GM23338 (cell line): ENCODE measurements around the gene PDIA4. TPM values are rescaled to one million over a fixed set of nuclear protein-coding genes. Genes with fewer than 3 reads are reported as not detected.

Experiments
- ATAC-seq: fragments of 200-7000 bp; cut with Tn5 transposase; 3 replicates; pipeline ENCODE4 v1.9.1; 2020
- DNase-seq: peaks from one replicate; pipeline ENCODE4 v3.0.0-alpha.2; 2015; ENCODE audit warnings: low spot score
- H2AFZ ChIP-seq: fragments of 200-600 bp; sonication (generic); 2 replicates; pipeline ENCODE4 v1.8.0; 2016; ENCODE audit warnings: antibody characterized with exemption, mild to moderate bottlenecking, moderate library complexity
- H3F3A ChIP-seq: fragments of 200-600 bp; sonication (generic); replicated peaks from 2 replicates; pipeline ENCODE4 v1.8.0; 2017; ENCODE audit warnings: antibody characterized with exemption, mixed run types, low read depth
- H3K27ac ChIP-seq: fragments of 200-600 bp; sonication (generic); 2 replicates; pipeline ENCODE4 v1.6.1; 2016; ENCODE audit warnings: low read depth
- H3K27me3 ChIP-seq: fragments of 200-600 bp; sonication (generic); 2 replicates; pipeline ENCODE4 v1.8.0; 2016; ENCODE audit warnings: mild to moderate bottlenecking, mixed run types, moderate library complexity; ENCODE audit not compliant: insufficient read depth
- H3K36me3 ChIP-seq: fragments of 200-600 bp; sonication (generic); 2 replicates; pipeline ENCODE4 v1.8.0; 2016; ENCODE audit warnings: mild to moderate bottlenecking; ENCODE audit not compliant: insufficient read depth
- H3K4me1 ChIP-seq: fragments of 200-600 bp; sonication (generic); 2 replicates; pipeline ENCODE4 v1.8.0; 2016; ENCODE audit warnings: mild to moderate bottlenecking, moderate library complexity; ENCODE audit not compliant: insufficient read depth
- H3K4me2 ChIP-seq: fragments of 200-600 bp; sonication (generic); 2 replicates; pipeline ENCODE4 v1.7.1; 2017; ENCODE audit warnings: mixed run types
- H3K4me3 ChIP-seq: fragments of 200-600 bp; sonication (generic); 2 replicates; pipeline ENCODE4 v1.6.1; 2016; ENCODE audit warnings: mixed run types
- H3K79me2 ChIP-seq: fragments of 200-600 bp; sonication (generic); replicated peaks from 2 replicates; pipeline ENCODE4 v1.8.0; 2017; ENCODE audit warnings: mild to moderate bottlenecking; ENCODE audit not compliant: insufficient read depth
- H3K9me2 ChIP-seq: fragments of 200-600 bp; sonication (generic); 2 replicates; pipeline ENCODE4 v1.8.0; 2017; ENCODE audit not compliant: insufficient read depth
- H4K20me1 ChIP-seq: fragments of 200-600 bp; sonication (generic); replicated peaks from 2 replicates; pipeline ENCODE4 v1.8.0; 2017; ENCODE audit warnings: mild to moderate bottlenecking; ENCODE audit not compliant: insufficient read depth
- H3K27ac Mint-ChIP-seq: 2 replicates; pipeline ENCODE4 v1.8.0; 2020; ENCODE audit warnings: inconsistent platforms, mild to moderate bottlenecking, moderate library complexity, mixed read lengths
- H3K27me3 Mint-ChIP-seq: 3 replicates; pipeline ENCODE4 v1.8.0; 2022; ENCODE audit warnings: low read depth, mild to moderate bottlenecking, moderate library complexity, mixed read lengths, inconsistent platforms; ENCODE audit not compliant: insufficient read depth, poor library complexity
- H3K36me3 Mint-ChIP-seq: 3 replicates; pipeline ENCODE4 v1.8.0; 2021; ENCODE audit warnings: low read depth, mild to moderate bottlenecking, inconsistent platforms, moderate library complexity, mixed read lengths
- H3K4me1 Mint-ChIP-seq: 3 replicates; pipeline ENCODE4 v1.8.0; 2020; ENCODE audit warnings: mild to moderate bottlenecking, inconsistent platforms, mixed read lengths
- H3K4me3 Mint-ChIP-seq: 3 replicates; pipeline ENCODE4 v1.8.0; 2021; ENCODE audit warnings: moderate library complexity, mild to moderate bottlenecking, inconsistent platforms, mixed read lengths
- H3K9me3 Mint-ChIP-seq: 3 replicates; pipeline ENCODE4 v1.8.0; 2020; ENCODE audit warnings: moderate library complexity, mild to moderate bottlenecking, inconsistent platforms, mixed read lengths
- CREB1 ChIP-seq: fragments of 250-450 bp; sonication (Bioruptor Pico); IDR thresholded peaks from 2 replicates; pipeline ENCODE4 v1.5.0; 2020; ENCODE audit warnings: low read depth, mild to moderate bottlenecking, moderate library complexity
- EZH2 ChIP-seq: fragments of 200-600 bp; sonication (generic); IDR thresholded peaks from one replicate; pipeline ENCODE4 v1.8.0; 2017; ENCODE audit warnings: antibody characterized with exemption, mild to moderate bottlenecking, low read depth; ENCODE audit not compliant: unreplicated experiment
- EZH2phosphoT487 ChIP-seq: fragments of 200-600 bp; sonication (generic); IDR thresholded peaks from one replicate; pipeline ENCODE4 v1.8.1; 2018; ENCODE audit warnings: antibody characterized with exemption; ENCODE audit not compliant: unreplicated experiment
- JUNB ChIP-seq: IDR thresholded peaks from one replicate; pipeline ENCODE4 v1.6.1; 2016; ENCODE audit warnings: antibody characterized with exemption; ENCODE audit not compliant: unreplicated experiment
- NANOG ChIP-seq: IDR thresholded peaks from 2 replicates; pipeline ENCODE4 v1.6.1; 2016; ENCODE audit warnings: antibody characterized with exemption, borderline replicate concordance
- POLR2AphosphoS5 ChIP-seq: IDR thresholded peaks from 2 replicates; pipeline ENCODE4 v1.6.1; 2016; ENCODE audit warnings: antibody characterized with exemption, low read depth
- STAT1 ChIP-seq: IDR thresholded peaks from one replicate; pipeline ENCODE4 v1.6.1; 2016; ENCODE audit warnings: antibody characterized with exemption; ENCODE audit not compliant: unreplicated experiment
- ZNF114 ChIP-seq: fragments of 250-450 bp; sonication (Bioruptor Pico); IDR thresholded peaks from 2 replicates; pipeline ENCODE4 v1.5.0; 2020; ENCODE audit warnings: mild to moderate bottlenecking, moderate library complexity
- ZNF331 ChIP-seq: fragments of 250-450 bp; sonication (Bioruptor Pico); IDR thresholded peaks from 2 replicates; pipeline ENCODE4 v1.5.0; 2020; ENCODE audit warnings: low read depth, mild to moderate bottlenecking, moderate library complexity
- polyA plus RNA-seq: library from polyadenylated mRNA; unstranded; fragments of >200 nt; fragmentation: Nextera tagmentation; extraction: Ambion mirVana; gene quantifications from 2 replicates; pipeline ENCODE4 v1.2.1, GENCODE V29; 2016
- total RNA-seq: library from RNA; depleted of rRNA; stranded (reverse); fragments of >200 nt; shearing (Covaris generic); gene quantifications from 2 replicates; pipeline ENCODE4 v1.2.3, GENCODE V29; 2014
- TF ChIP-seq, protein P1 (sequence below): IDR thresholded peaks from one replicate; pipeline ENCODE4 v1.6.1; 2018; ENCODE audit warnings: antibody characterized with exemption; ENCODE audit not compliant: unreplicated experiment
- TF ChIP-seq, protein P2 (sequence below), 2 experiments: fragments of 200-600 bp in 1 of 2; sonication (generic) in 1 of 2; conservative IDR thresholded peaks; 2 replicates each; pipeline versions ENCODE4 v1.5.1 to v1.6.1; 2016 to 2017; ENCODE audit warnings: antibody characterized with exemption in 2 of 2, low read depth in 2 of 2, mild to moderate bottlenecking in 2 of 2, moderate library complexity in 1 of 2
- TF ChIP-seq, protein P3 (sequence below): fragments of 250-450 bp; sonication (Bioruptor Pico); IDR thresholded peaks from 2 replicates; pipeline ENCODE4 v1.5.0; 2020; ENCODE audit warnings: mild to moderate bottlenecking, moderate library complexity
- TF ChIP-seq, protein P4 (sequence below): IDR thresholded peaks from 2 replicates; pipeline ENCODE4 v1.6.1; 2016; ENCODE audit warnings: antibody characterized with exemption

The PDIA4 gene
- total and polyA plus RNA-seq, 2 experiments from 2014 or later = 196 to 332 TPM

DNA sequence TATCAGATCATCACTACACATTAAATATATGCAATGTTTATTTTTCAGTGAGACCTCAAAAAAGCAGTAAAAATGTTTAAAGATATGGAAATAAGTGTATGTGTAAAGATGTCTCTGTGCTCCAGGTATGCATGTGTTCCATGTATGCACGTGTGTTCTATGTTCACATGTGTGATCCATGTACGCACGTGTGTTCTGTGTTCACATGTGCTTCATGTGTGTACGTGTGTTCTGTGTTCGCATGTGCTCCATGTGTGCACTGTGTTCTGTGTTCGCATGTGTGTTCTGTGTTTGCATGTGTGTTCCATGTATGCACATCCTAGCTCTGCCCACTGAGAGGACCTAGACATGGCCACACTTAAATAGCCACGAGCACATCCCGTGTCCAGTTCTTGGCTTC is 15.6 kb upstream of the PDIA4 start:
- no peaks in the 10 kb centered on the region; the same call in 2 of the 3 replicates for H3K4me1 Mint-ChIP-seq
- no peak overlapping the region for H3K4me3 Mint-ChIP-seq
- no peaks in the 10 kb centered on the region for H3K36me3 ChIP-seq
- DNase-seq = no peak
- no peak for TF ChIP-seq JUNB
- no peak for TF ChIP-seq ZNF114 (CRISPR knock-in tag)
- TF ChIP-seq, protein P1, sequence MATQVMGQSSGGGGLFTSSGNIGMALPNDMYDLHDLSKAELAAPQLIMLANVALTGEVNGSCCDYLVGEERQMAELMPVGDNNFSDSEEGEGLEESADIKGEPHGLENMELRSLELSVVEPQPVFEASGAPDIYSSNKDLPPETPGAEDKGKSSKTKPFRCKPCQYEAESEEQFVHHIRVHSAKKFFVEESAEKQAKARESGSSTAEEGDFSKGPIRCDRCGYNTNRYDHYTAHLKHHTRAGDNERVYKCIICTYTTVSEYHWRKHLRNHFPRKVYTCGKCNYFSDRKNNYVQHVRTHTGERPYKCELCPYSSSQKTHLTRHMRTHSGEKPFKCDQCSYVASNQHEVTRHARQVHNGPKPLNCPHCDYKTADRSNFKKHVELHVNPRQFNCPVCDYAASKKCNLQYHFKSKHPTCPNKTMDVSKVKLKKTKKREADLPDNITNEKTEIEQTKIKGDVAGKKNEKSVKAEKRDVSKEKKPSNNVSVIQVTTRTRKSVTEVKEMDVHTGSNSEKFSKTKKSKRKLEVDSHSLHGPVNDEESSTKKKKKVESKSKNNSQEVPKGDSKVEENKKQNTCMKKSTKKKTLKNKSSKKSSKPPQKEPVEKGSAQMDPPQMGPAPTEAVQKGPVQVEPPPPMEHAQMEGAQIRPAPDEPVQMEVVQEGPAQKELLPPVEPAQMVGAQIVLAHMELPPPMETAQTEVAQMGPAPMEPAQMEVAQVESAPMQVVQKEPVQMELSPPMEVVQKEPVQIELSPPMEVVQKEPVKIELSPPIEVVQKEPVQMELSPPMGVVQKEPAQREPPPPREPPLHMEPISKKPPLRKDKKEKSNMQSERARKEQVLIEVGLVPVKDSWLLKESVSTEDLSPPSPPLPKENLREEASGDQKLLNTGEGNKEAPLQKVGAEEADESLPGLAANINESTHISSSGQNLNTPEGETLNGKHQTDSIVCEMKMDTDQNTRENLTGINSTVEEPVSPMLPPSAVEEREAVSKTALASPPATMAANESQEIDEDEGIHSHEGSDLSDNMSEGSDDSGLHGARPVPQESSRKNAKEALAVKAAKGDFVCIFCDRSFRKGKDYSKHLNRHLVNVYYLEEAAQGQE = no peak
- TF ChIP-seq, protein P2, sequence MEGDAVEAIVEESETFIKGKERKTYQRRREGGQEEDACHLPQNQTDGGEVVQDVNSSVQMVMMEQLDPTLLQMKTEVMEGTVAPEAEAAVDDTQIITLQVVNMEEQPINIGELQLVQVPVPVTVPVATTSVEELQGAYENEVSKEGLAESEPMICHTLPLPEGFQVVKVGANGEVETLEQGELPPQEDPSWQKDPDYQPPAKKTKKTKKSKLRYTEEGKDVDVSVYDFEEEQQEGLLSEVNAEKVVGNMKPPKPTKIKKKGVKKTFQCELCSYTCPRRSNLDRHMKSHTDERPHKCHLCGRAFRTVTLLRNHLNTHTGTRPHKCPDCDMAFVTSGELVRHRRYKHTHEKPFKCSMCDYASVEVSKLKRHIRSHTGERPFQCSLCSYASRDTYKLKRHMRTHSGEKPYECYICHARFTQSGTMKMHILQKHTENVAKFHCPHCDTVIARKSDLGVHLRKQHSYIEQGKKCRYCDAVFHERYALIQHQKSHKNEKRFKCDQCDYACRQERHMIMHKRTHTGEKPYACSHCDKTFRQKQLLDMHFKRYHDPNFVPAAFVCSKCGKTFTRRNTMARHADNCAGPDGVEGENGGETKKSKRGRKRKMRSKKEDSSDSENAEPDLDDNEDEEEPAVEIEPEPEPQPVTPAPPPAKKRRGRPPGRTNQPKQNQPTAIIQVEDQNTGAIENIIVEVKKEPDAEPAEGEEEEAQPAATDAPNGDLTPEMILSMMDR (conservative IDR thresholded peaks at IDR 0.05; ENCODE audit: low read depth in 2 of 2) = no peak
- TF ChIP-seq, protein P3, sequence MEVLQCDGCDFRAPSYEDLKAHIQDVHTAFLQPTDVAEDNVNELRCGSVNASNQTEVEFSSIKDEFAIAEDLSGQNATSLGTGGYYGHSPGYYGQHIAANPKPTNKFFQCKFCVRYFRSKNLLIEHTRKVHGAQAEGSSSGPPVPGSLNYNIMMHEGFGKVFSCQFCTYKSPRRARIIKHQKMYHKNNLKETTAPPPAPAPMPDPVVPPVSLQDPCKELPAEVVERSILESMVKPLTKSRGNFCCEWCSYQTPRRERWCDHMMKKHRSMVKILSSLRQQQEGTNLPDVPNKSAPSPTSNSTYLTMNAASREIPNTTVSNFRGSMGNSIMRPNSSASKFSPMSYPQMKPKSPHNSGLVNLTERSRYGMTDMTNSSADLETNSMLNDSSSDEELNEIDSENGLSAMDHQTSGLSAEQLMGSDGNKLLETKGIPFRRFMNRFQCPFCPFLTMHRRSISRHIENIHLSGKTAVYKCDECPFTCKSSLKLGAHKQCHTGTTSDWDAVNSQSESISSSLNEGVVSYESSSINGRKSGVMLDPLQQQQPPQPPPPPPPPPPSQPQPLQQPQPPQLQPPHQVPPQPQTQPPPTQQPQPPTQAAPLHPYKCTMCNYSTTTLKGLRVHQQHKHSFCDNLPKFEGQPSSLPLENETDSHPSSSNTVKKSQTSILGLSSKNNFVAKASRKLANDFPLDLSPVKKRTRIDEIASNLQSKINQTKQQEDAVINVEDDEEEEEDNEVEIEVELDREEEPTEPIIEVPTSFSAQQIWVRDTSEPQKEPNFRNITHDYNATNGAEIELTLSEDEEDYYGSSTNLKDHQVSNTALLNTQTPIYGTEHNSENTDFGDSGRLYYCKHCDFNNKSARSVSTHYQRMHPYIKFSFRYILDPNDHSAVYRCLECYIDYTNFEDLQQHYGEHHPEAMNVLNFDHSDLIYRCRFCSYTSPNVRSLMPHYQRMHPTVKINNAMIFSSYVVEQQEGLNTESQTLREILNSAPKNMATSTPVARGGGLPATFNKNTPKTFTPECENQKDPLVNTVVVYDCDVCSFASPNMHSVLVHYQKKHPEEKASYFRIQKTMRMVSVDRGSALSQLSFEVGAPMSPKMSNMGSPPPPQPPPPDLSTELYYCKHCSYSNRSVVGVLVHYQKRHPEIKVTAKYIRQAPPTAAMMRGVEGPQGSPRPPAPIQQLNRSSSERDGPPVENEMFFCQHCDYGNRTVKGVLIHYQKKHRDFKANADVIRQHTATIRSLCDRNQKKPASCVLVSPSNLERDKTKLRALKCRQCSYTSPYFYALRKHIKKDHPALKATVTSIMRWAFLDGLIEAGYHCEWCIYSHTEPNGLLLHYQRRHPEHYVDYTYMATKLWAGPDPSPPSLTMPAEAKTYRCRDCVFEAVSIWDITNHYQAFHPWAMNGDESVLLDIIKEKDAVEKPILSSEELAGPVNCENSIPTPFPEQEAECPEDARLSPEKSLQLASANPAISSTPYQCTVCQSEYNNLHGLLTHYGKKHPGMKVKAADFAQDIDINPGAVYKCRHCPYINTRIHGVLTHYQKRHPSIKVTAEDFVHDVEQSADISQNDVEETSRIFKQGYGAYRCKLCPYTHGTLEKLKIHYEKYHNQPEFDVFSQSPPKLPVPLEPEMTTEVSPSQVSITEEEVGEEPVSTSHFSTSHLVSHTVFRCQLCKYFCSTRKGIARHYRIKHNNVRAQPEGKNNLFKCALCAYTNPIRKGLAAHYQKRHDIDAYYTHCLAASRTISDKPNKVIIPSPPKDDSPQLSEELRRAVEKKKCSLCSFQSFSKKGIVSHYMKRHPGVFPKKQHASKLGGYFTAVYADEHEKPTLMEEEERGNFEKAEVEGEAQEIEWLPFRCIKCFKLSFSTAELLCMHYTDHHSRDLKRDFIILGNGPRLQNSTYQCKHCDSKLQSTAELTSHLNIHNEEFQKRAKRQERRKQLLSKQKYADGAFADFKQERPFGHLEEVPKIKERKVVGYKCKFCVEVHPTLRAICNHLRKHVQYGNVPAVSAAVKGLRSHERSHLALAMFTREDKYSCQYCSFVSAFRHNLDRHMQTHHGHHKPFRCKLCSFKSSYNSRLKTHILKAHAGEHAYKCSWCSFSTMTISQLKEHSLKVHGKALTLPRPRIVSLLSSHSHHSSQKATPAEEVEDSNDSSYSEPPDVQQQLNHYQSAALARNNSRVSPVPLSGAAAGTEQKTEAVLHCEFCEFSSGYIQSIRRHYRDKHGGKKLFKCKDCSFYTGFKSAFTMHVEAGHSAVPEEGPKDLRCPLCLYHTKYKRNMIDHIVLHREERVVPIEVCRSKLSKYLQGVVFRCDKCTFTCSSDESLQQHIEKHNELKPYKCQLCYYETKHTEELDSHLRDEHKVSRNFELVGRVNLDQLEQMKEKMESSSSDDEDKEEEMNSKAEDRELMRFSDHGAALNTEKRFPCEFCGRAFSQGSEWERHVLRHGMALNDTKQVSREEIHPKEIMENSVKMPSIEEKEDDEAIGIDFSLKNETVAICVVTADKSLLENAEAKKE (CRISPR knock-in tag) = no peak
- TF ChIP-seq EZH2phosphoT487 = no peak
- TF ChIP-seq CREB1 (CRISPR knock-in tag) = no peak
- TF ChIP-seq STAT1 = no peak
- TF ChIP-seq ZNF331 (CRISPR knock-in tag) = no peak
- TF ChIP-seq, protein P4, sequence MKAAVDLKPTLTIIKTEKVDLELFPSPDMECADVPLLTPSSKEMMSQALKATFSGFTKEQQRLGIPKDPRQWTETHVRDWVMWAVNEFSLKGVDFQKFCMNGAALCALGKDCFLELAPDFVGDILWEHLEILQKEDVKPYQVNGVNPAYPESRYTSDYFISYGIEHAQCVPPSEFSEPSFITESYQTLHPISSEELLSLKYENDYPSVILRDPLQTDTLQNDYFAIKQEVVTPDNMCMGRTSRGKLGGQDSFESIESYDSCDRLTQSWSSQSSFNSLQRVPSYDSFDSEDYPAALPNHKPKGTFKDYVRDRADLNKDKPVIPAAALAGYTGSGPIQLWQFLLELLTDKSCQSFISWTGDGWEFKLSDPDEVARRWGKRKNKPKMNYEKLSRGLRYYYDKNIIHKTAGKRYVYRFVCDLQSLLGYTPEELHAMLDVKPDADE = no peak
- TF ChIP-seq POLR2AphosphoS5 = no peak
- TF ChIP-seq NANOG = no peak
- no peak for TF ChIP-seq EZH2
- H3K4me1 ChIP-seq = no peaks in the 10 kb centered on the region
- H3K27ac Mint-ChIP-seq = no peak overlapping the region
- no peaks in the 10 kb centered on the region for H4K20me1 ChIP-seq
- no peaks in the 10 kb centered on the region for H3K9me2 ChIP-seq
- peaks cover 4% of the 10 kb centered on the region for H3K27me3 Mint-ChIP-seq
- H3K27ac ChIP-seq = no peak overlapping the region
- ATAC-seq = no peak
- H3F3A ChIP-seq = no peaks in the 10 kb centered on the region
- H3K9me3 Mint-ChIP-seq = peaks cover 2% of the 10 kb centered on the region; the same call in 1 of the 3 replicates
- no peak overlapping the region for H3K4me2 ChIP-seq
- H3K36me3 Mint-ChIP-seq = no peaks in the 10 kb centered on the region
- H3K4me3 ChIP-seq = no peak overlapping the region
- no peaks in the 10 kb centered on the region for H3K27me3 ChIP-seq
- H2AFZ ChIP-seq = no peak overlapping the region
- H3K79me2 ChIP-seq = no peaks in the 10 kb centered on the region
